Right lobe of liver (tissue), 6 donors: ENCODE data around the gene TNFSF4. TPM values are rescaled to one million over a fixed set of nuclear protein-coding genes. Genes with fewer than 3 reads are reported as not detected.

Experiments
- ATAC-seq, 4 donors: fragments of 200-7000 bp; cut with Tn5 transposase; one replicate each; pipeline ENCODE4 v1.9.1; 2020; ENCODE audit warnings: mild to moderate bottlenecking in 4 of 4, moderate library complexity in 4 of 4
- DNase-seq, 3 donors: peaks; one replicate each; pipeline ENCODE4 v3.0.0-alpha.2; 2020
- H3K27ac ChIP-seq, 3 donors: fragments of 200-600 bp; one replicate each; pipeline ENCODE4 v1.8.0; 2022
- H3K27me3 ChIP-seq, 2 donors: fragments of 200-600 bp; one replicate each; pipeline ENCODE4 v1.8.0; 2022
- H3K36me3 ChIP-seq, 4 donors: fragments of 200-600 bp; sonication (generic) in 1 of 4; one replicate each; pipeline versions ENCODE4 v1.5.1 to v1.8.0; 2017 to 2022; ENCODE audit warnings: control low read depth in 1 of 4
- H3K4me1 ChIP-seq, 4 donors: fragments of 200-600 bp; sonication (generic) in 1 of 4; one replicate each; pipeline versions ENCODE4 v1.5.1 to v1.8.0; 2017 to 2022; ENCODE audit warnings: control low read depth in 1 of 4
- H3K4me3 ChIP-seq, 3 donors: fragments of 200-600 bp; one replicate each; pipeline ENCODE4 v1.8.0; 2022
- H3K9me3 ChIP-seq, 4 donors: fragments of 200-600 bp; sonication (generic) in 1 of 4; one replicate each; pipeline versions ENCODE4 v1.5.1 to v1.8.0; 2017 to 2022; ENCODE audit warnings: control low read depth in 1 of 4
- CTCF ChIP-seq, 4 donors: fragments of 200-600 bp in 3 of 4; fragments of 450-650 bp in 1 of 4; IDR thresholded peaks; one replicate each; pipeline versions ENCODE4 v1.5.1 to v1.8.0; 2016 to 2022; ENCODE audit warnings: antibody characterized with exemption in 4 of 4, mild to moderate bottlenecking in 2 of 4
- POLR2A ChIP-seq: fragments of 450-650 bp; IDR thresholded peaks from one replicate; pipeline ENCODE4 v1.6.1; 2017; ENCODE audit warnings: antibody characterized with exemption, mild to moderate bottlenecking
- WGBS: methylation state at CpG from one replicate; pipeline ENCODE4 v1.1.6; 2018; ENCODE audit warnings: low coverage, low lambda C conversion rate; ENCODE audit not compliant: insufficient coverage; ENCODE audit errors: missing lambda C conversion rate; 5-methylcytosine and 5-hydroxymethylcytosine counted together
- intact Hi-C, 2 donors: fragments of 100-400 bp; cut with DNase I; formaldehyde crosslinking; loops; one replicate each; pipeline versions ENCODE4 v1.11.2 to v1.14.1; 2022
- total RNA-seq, 6 experiments: library from RNA; depleted of rRNA in 2 of 6; stranded (reverse); fragments of >200 nt in 2 of 6; fragmentation: NEBNext Ultra II Directional in 3 of 6; extraction: Animal tissue kit (Norgen Biotek cat#: 25700) in 3 of 6; gene quantifications; one replicate each; pipeline versions ENCODE4 v1.1.0 to v1.2.4, GENCODE V29; 2016 to 2023
- donor health status: DM: no; HTN: yes; CAD: no.
- donor health status: DM: no; HTN: no; CAD: no.
- donor health status: DM: no; HTN: no; CAD: no.
- donor health status: DM: no; HTN: yes; CAD: no.
- donor health status: DM: no; HTN: yes; CAD: no.

Gene TNFSF4
- total RNA-seq, 6 experiments from 2014 or later, result 0.49 to 0.97 (median 0.55) TPM

DNA sequence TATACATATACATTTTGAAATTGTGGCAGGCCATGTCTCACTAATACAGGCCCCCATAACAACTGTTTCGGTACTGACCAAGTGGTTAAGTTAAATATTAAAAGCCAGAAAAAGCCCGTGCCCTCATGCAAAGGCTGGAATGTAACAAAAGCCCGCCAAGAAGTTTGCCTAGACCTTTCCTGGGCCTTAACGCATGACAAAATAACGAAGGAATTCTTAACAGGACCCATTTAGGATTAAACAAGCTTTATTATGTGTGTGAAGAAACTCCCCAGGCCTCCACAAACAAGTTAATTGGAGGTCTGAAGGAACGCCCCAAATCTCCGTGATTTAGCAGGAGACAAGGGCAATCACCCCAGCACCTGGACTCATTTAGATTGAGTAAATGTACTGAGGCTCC lies 42.4 kb downstream of the TNFSF4 start:
- Histone ChIP-seq H3K27me3 (no peaks in the 10 kb centered on the region), H3K9me3 (no peaks in the 10 kb centered on the region), H3K36me3 (no peaks in the 10 kb centered on the region), H3K27ac (no peak overlapping the region), H3K4me3 (no peak overlapping the region), H3K4me1 (no peaks in the 10 kb centered on the region)
- TF ChIP-seq CTCF (IDR thresholded peaks at IDR 0.05), result no peak
- no peak for TF ChIP-seq POLR2A
- intact Hi-C loops, result no loop called here
- 87% methylated on average over 6 of the region's 7 CpGs for WGBS
- ATAC-seq, result no peak
- no peak for DNase-seq

- Histone ChIP-seq H3K4me1 (no peaks in the 10 kb centered on the region), H3K27me3 (no peaks in the 10 kb centered on the region), H3K36me3 (no peaks in the 10 kb centered on the region), H3K9me3 (no peaks in the 10 kb centered on the region), H3K4me3 (no peak overlapping the region), H3K27ac (no peak overlapping the region)
- WGBS, result 100% methylated on average over 1 of the region's 1 CpG
- DNase-seq, result no peak
- TF ChIP-seq POLR2A (no peak), CTCF (IDR thresholded peaks at IDR 0.05) (no peak)
- no peak for ATAC-seq
- intact Hi-C loops, result no loop called here
These were observed 43.0 kb downstream of the TNFSF4 start for GRCh38 chr1:173164178-173164577.

DNA sequence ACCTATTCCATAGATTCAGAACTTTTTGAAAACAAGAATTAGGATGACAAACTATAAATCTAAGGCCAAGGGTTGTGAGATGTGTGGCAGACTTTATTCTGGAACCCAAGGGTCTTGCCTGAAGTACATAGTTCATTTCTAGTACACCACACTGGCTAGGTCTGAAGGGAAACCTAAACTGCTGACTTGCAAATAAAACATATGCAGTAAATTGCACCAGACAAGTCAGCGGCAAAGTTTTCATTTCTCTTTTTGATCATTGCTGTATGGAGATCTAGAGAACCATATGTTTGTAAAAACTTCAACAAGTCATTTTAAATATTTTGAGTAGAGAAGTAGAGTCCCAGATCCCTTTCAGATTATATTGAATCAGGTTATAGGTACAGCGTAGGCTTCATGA lies 43.9 kb downstream of the TNFSF4 start:
- H3K4me3 ChIP-seq, result no peak overlapping the region
- no peaks in the 10 kb centered on the region for H3K27me3 ChIP-seq
- intact Hi-C loops, result no loop called here
- ATAC-seq (no peak), DNase-seq (no peak)
- 97% methylated on average over 2 of the region's 2 CpGs for WGBS
- no peaks in the 10 kb centered on the region for H3K4me1 ChIP-seq
- no peaks in the 10 kb centered on the region for H3K9me3 ChIP-seq
- H3K27ac ChIP-seq, result no peak overlapping the region
- no peaks in the 10 kb centered on the region for H3K36me3 ChIP-seq
- no peak for TF ChIP-seq POLR2A
- TF ChIP-seq CTCF (IDR thresholded peaks at IDR 0.05), result no peak

DNA sequence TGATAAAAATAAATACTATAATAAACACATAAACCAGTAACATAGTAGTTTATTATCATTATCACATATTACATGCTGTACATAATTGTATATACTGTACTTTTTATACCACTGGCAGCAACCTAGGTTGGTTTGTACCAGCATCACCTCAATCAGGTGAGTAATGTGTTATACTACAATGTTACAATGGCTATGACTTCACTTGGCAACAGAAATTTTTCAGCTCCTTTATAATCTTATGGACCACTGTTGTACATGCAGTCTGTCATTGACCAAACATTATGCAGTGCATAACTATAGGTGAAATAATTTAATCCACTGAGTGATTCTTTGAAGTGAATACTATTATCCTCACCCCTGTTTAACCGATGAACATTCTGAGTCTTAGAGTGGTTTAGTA lies 44.5 kb downstream of the TNFSF4 start:
- TF ChIP-seq CTCF (IDR thresholded peaks at IDR 0.05) (no peak), POLR2A (no peak)
- Histone ChIP-seq H3K4me3 (no peak overlapping the region), H3K9me3 (no peaks in the 10 kb centered on the region), H3K4me1 (no peaks in the 10 kb centered on the region), H3K27ac (no peak overlapping the region), H3K36me3 (no peaks in the 10 kb centered on the region), H3K27me3 (no peaks in the 10 kb centered on the region)
- DNase-seq (no peak), ATAC-seq (no peak)
- 100% methylated on average over 1 of the region's 1 CpG for WGBS
- intact Hi-C loops, result no loop called here
